Activated naive CD4-positive, alpha-beta T cell treated with Interleukin-2 at 50 U/mL for 16 hours (primary cell): ENCODE measurements around the gene CDK5.
"Not testable (repeated sequence)": the region's sequence is repeated elsewhere in the genome, so short reads cannot be mapped to it uniquely, and the experiment has no call there.

ENCODE experiments used
- DNase-seq: peaks from one replicate; pipeline ENCODE4 v3.0.0-alpha.2; 2020

The CDK5 gene

DNA sequence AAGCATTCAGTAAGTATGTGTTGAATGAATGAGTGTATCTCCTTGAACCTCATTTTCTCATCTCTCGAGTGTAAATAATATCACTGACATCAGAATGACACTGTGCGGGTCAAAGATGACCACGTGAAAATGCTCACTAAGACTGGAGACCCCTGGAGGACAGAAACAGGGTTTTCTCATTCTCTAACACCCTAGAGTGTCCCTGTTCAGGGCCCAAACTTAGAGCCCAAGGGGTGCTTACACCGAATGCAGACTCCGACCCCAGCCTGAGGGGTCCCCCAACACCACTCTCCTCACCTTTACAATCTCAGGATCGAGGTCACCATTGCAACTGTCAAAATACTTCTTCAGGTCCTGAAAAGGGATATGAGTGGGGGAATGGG is 1.4 kb downstream of the CDK5 start:
- DNase-seq: no peak

DNA sequence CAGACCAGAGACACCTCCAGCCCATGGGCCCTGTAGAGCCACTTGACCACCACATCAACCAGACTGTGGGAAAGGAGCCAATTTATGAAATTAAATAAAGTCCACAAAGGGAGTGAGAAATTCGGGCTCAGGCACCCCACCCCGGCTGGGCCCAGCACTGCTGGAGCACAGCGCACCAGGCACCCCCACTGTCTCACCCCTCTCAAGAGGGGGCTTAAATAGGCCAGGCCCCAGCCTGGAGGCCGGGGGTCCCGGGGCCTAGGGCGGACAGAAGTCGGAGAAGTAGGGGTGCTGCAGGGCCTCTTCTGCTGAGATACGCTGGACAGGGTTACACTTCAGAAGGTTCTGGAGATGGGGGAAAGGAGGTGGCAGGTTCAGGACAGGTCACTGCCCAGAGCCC is 3.9 kb downstream of the CDK5 start:
- no peak for DNase-seq

DNA sequence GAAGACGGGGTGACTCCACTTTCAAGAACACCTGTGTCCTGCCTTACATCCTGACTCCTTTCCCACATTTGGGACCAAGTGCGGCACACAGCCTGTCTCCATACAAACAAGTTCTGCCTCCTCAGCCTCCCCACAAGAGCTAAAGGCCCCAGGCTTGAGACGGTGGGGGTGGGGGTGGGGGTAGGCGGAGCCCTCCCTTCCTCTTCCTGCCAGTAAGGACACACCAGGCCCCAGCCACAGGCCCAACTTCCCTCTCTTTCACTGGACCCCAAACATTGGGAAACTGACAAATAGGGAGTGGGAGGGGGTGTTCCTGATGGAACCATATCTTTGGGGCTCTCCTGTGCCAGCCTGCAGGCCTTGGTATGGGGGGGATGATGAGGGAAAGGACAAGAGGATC is 4.6 kb downstream of the CDK5 start:
- no peak for DNase-seq

DNA sequence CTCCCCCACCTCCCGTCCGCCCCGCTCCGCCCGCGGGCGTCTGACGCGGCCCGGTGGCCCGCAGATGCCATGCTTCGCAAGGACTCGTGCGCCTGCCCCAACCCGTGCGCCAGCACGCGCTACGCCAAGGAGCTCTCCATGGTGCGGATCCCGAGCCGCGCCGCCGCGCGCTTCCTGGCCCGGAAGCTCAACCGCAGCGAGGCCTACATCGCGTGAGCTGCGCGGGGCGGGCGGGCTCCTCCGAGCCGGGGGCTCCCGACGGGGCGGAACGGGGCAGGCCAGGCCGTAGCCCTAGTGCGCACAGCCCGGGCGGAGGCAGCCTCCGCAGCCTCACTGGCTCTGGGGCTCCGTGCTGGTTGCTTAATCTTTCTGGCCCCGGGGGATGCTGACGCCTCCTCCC is 6.6 kb downstream of the CDK5 start:
- DNase-seq: peak; percentile 57

DNA sequence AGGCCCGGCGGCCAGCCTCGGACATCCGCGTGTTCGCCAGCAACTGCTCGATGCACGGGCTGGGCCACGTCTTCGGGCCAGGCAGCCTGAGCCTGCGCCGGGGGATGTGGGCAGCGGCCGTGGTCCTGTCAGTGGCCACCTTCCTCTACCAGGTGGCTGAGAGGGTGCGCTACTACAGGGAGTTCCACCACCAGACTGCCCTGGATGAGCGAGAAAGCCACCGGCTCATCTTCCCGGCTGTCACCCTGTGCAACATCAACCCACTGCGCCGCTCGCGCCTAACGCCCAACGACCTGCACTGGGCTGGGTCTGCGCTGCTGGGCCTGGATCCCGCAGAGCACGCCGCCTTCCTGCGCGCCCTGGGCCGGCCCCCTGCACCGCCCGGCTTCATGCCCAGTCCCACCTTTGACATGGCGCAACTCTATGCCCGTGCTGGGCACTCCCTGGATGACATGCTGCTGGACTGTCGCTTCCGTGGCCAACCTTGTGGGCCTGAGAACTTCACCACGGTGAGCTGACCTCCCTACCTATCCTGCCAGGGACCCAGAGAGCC is 8.7 kb downstream of the CDK5 start:
- DNase-seq: no peak

DNA sequence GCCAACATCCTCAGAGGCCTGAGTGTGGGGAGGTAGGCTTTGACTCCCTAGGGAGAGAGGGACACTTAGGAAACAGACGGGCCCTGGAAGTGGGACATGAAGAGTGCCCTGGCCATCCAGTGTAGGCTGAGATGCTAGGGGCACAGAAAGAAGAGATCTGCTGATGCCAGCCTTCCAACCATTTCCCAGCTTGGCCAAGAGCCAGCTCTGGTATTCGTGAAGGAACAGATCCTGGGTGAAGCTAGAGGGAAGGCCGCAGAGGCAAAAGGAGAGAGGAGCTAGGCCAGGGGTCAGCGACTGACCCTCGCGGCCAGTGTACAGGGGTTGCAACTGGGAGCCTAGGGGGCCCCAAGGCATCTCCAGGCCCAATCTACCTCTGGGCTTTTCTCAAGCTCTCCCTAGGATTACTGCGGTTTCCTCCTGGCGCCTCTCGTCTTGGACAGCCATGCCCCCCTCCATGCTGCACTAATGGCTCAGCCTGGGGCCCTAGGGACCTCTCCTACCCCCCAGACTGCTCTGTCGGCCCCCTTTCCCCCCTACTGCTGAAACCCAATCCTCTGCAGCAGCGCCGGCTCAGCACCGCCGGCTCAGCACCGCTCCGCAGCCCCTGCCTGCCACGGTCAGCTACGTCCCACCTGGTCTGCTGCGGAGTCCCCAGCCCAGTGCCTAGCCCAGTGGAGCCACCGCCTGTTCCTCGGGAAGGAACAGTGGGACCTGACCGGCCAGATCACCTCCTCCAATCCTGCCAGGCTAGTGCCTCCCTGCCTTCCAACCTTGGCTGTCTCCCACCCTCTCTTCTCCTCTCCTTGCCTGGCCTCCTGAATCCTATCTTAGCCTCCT is 9.5 kb downstream of the CDK5 start, which contains the start of gene ASIC3:
Gene ASIC3, plus strand, starts transcription at position 556 of the 840 bp plus-strand sequence. CDS start 355 bp downstream, outside the sequence.
- no peak for DNase-seq

DNA sequence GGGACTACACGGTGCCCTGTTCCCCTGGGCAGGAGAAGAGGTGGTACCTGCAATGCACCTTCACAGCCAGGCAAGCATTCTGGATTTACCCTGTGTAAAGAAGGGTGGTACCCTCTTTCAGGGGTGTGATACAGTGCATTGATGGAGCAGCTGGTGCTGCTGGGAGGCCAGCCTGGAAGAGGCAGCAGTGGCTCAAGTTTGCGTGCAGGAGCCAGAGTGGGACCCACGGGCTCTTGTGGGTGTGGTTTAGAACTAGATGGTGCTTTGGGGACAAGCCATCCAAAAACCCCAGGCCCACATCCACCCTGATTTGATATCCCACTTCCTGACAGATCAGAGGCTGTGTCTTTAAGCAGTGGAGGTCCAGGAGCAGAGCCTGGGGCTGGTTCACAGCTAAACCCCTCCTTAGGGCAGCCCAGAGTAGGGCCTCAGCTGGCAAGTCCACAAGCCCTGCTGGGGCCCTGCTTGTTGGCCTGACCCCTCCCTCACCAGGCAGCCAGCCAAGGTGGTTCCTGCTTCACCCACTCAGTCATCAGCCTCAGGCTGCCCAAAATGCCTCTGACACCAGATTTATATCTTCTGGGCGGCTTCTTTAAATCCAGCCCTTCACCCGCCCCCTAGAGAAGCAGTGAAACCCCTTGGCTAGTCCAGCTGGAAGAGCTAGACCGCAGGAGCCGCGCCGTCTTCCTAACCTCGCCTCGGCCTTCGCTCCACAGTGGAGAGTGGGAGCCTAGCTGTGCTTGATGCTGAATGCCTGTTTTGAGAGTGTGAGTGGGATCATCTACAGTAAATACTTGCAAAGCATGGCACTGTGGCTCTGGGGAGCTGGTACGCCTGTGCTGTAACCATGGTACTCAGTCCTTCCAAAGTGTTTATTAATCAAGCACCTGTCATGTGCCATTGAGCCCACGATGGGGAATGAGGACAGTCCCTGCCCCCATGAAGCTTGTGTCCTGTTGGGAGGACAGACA is 10.8 kb downstream of the CDK5 start:
- DNase-seq: no peak

DNA sequence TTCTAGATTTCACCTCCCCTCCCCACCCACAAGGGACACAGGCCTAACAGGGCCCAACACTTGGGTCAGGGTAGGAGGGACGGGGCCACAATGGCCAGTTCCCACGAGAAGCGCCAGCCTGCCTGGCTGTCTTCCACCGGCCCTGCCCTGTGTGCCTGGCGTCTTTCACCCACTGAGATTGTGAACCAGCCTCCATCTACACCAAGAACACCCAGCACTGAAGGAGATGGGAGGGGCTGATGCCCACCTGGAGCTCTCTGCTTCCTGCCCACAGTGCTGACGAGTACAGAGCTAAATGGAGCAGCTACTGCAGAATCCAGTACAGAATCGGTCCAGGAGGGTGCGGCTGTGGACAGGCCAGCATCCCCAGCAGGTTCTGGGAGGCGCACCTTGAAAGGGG is 11.7 kb downstream of the CDK5 start:
- no peak for DNase-seq

DNA sequence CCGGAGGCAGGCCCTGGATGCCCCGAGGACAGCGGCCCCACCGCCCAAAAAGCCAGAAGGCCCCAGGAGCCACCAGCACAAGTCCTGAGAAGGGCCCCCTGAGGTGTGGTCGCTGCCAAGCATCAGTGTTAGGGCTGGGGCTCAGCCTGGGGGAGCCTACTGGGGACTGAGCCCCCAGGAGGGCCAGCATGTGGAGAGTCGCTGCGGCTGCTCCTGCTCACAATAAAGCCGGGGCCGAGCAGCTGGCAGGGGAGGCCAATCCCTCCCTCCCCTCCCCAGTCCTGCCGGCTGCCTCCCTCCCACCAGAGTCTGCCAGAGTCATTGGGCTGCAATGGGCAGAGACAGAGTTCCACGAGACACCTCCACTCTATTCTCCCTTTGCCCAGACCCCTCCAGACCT is 12.4 kb downstream of the CDK5 start:
- no peak for DNase-seq

DNA sequence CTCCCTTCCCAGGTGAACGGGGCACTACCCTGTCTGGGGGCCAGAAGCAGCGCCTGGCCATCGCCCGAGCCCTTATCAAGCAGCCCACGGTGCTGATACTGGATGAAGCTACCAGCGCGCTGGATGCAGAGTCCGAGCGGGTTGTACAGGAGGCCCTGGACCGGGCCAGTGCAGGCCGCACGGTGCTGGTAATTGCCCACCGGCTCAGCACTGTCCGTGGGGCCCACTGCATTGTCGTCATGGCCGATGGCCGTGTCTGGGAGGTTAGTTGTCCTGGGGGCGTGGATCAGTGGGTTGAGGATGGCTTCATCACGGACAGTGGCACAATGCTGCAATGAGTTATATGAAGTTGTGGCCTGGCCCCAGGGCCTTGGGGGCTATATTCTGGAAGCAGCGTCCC is 13.7 kb downstream of the CDK5 start:
- DNase-seq: no peak

DNA sequence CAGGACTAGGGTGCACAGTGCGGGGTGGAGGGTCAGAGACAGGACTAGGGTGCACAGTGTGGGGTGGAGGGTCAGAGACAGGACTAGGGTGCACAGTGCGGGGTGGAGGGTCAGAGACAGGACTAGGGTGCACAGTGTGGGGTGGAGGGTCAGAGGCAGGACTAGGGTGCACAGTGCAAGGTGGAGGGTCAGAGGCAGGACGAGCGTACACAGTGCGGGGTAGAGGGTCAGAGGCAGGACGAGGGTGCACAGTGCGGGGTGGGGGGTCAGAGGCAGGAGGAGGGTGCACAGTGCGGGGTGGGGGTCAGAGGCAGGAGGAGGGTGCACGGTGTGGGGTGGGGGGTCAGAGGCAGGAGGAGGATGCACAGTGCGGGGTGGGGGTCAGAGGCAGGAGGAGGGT is 14.2 kb downstream of the CDK5 start:
- DNase-seq: not testable (repeated sequence)

DNA sequence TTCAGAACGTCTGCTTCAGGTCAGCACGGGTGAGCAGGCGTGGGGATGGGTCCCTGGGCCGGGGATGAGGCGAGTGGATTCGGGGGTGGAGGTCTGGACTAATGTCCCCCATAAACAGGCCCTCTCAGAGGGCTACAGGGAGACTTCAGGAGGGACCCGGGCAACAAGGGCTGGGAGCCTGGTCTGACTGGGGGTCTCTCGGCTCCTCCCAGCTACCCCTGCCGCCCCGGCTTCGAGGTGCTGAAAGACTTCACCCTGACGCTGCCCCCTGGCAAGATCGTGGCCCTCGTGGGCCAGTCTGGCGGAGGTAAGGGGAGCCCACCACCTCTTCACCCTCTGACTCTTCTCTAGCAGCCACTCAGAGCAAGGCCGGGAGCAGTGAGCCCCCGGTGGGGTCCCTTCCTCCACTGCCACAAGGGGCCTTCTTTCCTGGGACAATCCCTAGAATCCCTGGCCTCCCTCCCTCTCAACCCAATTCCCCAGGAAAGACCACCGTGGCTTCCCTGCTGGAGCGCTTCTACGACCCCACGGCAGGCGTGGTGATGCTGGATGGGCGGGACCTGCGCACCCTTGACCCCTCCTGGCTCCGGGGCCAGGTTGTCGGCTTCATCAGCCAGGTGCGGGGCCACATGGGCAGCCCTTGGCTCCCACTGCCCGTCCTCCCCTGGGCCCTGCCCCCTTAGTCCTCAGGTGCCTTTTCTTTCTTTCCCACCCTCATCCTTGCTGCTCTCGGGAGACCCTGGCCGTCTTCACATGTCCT is 16.9 kb downstream of the CDK5 start:
- DNase-seq: no peak

DNA sequence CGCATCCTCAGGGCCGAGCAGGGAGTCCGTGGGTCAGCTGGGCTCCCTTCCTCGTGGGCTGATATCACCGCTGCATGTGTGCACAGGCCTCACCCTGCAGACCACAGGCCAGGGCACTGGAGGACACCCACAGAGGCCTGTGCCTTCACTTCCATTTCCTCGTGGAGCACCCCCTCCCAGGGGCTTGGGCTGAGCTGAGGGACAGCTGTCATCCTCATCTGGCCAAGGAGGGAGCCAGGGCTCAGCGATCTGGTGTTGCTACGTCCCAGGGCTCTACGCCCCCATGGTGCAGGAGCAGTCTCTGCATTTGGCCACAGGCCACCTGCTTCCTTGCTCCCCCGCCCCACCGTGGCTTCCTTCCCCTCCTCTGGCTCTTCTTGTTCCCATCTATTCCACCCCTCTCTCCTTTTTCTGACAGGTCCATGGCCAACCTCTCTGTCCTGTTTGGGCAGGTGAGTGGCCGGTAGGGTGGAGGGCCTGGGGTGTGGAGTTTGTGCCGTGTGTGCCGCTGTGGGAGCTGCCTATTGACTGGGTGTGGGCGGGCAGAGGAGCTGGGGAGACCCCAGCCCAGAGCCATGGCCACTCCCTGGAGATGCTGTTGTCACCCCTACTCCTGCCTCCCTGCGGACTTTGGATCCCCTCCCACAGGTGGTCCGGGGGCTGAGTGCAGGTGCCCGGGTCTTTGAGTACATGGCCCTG is 17.7 kb downstream of the CDK5 start:
- DNase-seq: no peak

DNA sequence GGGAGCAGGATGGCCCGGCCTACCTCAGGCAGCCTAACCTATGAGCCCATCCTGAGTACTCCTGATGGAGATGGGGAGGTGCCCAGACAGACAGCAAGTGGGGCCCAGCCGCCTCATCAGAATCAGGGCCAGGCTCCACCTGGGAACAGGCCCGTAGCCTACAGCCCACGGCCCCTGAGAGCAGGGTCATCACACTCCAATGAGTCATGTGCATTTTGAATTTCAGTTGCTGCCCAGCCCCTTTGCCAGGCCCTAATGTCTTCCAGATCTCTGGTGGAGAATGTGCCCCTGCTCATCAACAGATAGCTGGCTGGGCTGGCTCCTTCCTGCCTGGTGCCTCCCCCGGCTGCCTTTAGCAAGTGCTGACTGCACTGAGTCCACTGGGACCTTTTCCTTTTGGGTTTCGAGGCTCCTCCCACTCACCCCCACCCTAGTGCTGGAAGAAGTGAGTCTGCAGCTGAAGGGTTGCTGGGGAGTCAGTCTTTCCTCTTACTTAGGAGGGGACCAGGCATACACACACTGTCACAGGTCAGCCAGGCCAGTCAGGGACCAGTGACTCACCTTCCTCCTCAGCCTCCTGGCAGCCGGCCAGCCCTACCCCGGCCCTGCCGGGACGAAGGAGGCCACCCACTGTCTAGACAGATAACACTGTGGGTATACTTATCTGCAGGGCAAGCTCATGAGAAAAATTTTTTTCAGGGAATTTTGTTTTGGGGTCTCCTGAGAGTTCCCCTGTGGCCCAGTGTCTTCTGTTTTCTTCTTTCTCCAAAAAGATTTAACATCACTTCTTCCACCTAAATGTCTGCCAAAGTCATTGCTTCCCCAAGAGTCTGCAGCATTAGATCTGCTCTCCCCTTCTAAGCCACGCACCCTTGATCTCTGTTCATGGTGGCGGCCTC is 18.5 kb downstream of the CDK5 start:
- DNase-seq: peak; percentile 80

DNA sequence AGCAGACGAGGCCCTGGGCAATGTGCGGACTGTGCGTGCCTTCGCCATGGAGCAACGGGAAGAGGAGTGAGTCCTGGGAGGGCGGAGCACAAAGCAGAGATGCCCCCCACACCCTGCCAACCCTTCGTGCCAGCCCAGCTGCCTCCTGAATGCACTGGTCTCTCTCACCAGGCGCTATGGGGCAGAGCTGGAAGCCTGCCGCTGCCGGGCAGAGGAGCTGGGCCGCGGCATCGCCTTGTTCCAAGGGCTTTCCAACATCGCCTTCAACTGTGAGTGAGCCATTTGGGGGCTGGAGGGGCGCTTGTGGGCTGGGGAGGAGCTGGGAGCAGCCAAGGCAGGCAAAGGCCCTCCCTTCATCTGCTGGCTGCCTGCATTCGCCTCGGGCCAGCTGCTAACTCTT is 21.8 kb downstream of the CDK5 start:
- no peak for DNase-seq

DNA sequence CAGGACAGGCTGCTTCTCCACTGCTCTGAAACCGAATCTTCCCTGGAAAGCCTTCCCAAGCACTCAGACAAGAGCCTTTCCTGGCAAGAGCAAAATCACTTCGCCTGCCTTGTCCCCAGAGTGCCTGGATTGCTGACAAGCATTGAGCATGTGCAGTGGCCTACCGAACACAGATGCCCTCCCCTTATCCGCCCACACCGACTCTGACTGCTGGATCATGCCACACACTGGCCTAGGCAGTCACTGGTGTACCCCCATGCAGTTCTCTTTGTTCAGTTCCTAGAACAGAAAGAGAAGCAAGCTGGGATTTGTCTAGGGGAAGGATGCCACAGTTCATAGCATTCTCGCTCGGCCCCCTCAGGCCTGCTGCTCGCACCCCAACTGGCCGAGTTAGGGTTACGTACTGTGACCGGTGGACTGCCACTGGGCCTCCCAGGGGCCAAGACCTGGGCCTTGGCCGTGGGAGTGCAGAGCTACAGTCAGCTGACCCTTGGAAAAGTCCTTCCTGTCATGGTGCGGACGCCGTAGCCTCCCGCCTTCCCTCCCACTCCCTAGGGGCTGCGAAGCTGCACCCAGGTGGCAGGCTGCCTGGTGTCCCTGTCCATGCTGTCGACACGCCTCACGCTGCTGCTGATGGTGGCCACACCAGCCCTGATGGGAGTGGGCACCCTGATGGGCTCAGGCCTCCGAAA is 22.5 kb downstream of the CDK5 start:
- DNase-seq: no peak

DNA sequence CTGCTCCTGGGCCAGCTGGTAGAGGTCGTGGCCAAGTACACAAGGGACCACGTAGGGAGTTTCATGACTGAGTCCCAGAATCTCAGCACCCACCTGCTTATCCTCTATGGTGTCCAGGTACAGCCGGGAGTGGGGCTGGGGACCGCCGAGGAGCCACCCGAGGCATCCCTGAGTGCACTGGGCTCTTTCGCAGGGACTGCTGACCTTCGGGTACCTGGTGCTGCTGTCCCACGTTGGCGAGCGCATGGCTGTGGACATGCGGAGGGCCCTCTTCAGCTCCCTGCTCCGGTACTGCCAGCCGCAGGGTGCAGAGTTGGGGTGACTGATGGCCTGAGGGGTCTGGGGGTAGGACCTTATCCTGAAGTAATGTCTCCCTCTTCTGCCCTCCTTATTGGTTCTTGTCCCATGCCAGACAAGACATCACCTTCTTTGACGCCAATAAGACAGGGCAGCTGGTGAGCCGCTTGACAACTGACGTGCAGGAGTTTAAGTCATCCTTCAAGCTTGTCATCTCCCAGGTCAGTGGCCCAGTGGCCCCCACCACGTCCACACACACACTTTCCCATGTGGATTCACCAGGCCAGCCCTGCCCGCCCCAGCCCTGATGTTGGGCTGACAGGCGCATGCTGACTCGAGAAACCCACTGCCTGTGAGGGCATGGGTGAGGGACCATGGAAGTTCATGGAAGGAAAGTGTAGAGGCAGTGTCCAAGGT is 23.2 kb downstream of the CDK5 start:
- no peak for DNase-seq

DNA sequence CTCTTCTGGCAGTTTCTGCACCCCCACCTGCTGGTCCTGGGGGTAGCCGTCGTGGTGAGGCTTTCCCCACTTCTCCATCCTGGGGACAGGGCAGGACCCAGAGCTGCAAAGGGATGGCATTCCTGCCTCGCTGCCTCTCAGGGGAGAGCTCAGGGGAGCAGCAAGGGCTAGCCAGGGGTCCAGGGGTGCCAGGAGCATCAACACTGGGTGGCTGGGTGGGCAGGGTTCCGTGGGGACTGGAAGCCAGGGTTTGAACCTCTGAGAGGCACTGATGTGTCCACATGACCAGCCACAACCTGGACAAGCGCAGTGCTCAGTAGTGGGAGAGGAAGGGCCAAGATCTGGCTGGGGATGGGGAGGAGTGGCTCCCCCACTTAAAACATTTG is 23.8 kb downstream of the CDK5 start:
- no peak for DNase-seq

DNA sequence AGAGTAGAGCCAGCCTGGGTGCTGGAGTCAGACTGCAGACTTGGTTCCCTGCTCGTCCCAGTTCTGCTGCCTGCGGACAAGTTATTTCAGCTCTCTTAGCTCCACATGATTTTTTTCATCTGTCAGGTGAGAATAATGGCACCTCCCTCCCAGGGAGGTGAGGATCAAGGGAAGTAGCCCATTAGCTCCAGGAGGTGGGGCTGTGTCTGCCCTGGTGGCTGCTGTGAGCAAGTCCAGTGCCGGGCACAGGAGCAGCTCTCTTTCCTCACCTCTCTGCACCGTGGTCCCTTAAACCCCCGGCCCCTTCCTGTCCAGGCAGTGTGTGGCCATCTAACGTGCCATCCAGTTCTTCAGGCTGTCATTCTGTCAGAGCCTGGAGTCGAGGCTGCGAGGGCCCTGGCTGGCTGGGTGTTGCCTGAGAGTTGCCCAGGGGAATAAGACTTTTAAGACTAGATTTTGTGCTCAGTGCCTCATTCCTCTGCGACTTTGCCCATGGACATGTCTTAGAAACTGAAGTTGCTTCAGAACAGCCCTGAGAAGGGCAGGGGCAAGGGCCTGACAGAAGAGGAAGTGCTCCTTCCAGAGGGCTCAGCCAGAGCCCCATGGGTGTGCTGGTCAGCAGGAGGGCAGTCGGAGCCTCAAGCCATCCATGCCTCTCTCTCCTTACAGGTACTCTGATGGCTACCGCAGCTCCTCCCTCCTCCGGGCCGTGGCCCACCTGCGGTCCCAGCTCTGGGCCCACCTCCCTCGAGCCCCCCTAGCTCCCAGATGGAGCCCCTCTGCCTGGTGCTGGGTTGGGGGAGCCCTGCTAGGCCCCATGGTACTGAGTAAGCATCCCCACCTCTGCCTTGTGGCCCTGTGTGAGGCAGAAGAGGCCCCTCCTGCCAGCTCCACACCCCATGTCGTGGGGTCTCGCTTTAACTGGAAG is 24.5 kb downstream of the CDK5 start:
- DNase-seq: no peak
